ENCODE results near the gene IL1RAPL1.

IL1RAPL1 gene

DNA sequence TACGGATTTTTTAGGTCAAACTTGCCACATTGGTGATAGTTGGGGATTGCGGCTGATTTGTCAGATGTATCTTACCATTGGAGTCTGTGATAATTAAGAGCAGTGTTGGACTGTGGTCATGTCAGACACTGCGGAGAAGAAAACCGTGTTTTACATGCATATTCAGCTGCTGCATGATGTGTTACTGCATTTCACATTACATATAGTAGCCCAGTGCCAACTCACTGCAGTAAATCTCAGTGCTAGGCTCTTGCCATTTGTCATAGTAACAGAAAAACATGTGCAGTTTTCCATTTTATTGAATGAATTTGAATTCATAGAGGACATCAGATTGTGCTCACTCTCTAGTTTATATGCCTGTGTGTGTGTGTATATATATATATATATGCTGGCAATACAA is 543.7 kb downstream of the IL1RAPL1 start:
- no peak for DNase-seq (ENCODE audit: low read depth in 1 of 2, low spot score in 1 of 2)
- in situ Hi-C loops (cut with HindIII; ENCODE audit: low pct_unique_long_range_greater_than_20kb, low sequenced_read_pairs) = no loop called here
- no peak for TF ChIP-seq JUND (IDR thresholded peaks at IDR 0.05; ENCODE audit: low read depth)

DNA sequence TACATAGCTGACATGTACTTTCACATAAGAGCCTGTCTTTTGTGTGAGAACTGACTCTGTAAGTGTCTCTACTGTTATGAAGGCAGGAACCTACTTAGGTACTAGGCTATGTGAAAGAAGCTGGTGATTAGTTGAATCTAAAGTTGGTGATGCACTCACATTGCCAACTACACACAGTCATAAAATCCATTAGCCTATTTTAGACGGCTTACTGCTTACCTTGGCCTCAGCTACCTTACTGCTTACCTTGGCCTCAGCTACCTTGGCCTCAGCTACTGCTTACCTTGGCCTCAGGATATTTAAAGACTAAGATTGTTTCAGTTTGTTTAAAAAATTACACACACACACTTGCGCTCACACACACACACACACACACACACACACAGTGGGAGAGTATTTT is 549.7 kb downstream of the IL1RAPL1 start:
- in situ Hi-C loops (cut with HindIII; ENCODE audit: low pct_unique_long_range_greater_than_20kb, low sequenced_read_pairs) = no loop called here
- no peak for TF ChIP-seq JUND (IDR thresholded peaks at IDR 0.05; ENCODE audit: low read depth)
- peak; percentile 4 to 28 for DNase-seq (ENCODE audit: low read depth in 1 of 2, low spot score in 1 of 2)

DNA sequence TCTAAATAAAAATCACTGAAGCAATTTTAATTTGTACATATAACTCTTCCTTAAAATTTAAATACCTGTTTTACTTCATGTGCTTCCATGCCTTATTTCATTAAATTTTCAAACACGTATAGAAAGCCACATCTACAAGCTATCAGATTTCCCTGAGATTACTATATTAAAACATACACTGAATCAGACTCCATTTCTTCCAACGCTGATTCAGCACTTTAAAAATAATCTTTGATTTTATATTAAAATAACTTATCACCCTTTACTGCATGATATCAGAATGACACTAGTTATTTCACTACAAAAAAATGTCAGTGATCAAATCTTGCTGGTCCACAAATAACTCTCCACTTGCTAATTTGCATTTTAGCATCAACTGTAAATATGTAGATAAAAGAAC is 550.8 kb downstream of the IL1RAPL1 start:
- in situ Hi-C loops (cut with HindIII; ENCODE audit: low pct_unique_long_range_greater_than_20kb, low sequenced_read_pairs) = no loop called here
- no peak for DNase-seq (ENCODE audit: low read depth in 1 of 2, low spot score in 1 of 2)

DNA sequence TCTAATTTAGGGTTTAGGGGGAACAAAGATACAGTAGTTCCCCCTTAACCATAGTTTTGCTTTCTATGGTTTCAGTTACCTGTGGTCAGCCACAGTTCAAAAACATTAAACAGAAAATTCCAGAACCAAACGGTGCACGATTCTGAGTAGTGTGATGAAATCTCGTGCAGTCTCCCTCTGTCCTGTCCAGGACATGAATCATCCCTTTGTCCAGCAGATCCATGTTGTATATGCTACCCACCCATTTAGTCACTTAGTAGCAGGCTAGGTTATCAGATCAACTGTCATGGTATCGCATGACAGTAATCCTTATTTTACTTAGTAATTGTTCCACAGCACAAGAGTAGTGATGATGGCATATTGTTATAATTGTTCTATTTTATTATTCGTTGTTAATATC is 556.1 kb downstream of the IL1RAPL1 start:
- DNase-seq (ENCODE audit: low read depth in 1 of 2, low spot score in 1 of 2) = no peak
- TF ChIP-seq JUND (IDR thresholded peaks at IDR 0.05; ENCODE audit: low read depth) = no peak
- in situ Hi-C loops (cut with HindIII; ENCODE audit: low pct_unique_long_range_greater_than_20kb, low sequenced_read_pairs) = no loop called here

More for the DNA sequence above, 550.8 kb downstream of the IL1RAPL1 start:
- no peak for TF ChIP-seq JUND (IDR thresholded peaks at IDR 0.05; ENCODE audit: low read depth)

DNA sequence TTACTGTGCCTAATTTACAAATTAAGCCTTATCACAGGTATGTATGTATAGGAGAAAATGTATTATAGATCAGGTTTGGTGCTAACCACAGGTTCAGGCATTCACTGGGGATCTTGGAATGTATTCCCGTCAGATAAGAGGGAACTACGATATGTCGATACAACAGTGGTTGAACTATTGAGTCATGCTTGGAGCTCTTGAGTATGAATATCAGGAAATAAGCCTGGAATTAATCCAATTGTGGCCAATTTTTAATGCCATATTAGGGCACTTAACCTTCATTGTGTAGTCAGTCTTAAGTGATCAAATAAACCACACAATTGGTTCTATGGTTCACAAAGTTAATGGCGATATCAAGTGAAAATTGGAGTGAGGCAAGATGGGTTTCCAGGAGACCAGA is 556.5 kb downstream of the IL1RAPL1 start:
- TF ChIP-seq JUND (IDR thresholded peaks at IDR 0.05; ENCODE audit: low read depth) = no peak
- in situ Hi-C loops (cut with HindIII; ENCODE audit: low pct_unique_long_range_greater_than_20kb, low sequenced_read_pairs) = no loop called here
- DNase-seq (ENCODE audit: low read depth in 1 of 2, low spot score in 1 of 2) = no peak

DNA sequence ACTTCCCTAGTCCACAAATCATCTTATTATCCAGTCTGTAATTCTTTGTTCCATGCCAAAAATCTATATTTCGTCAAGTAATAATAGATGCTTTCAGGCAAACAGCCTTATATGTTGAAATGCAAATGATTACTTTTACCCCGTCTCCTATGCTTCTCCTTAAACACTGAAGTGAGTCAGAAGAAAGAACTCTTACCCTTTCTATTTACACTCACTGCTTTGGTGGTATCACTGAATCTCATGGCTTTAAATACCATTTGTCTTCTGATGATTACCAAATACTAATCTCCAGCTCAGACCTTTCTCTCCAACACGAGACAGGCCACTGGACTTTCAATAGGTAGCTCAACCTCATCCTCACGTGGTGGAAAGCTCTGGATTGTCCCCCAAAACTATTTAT is 558.1 kb downstream of the IL1RAPL1 start:
- no peak for DNase-seq (ENCODE audit: low read depth in 1 of 2, low spot score in 1 of 2)
- TF ChIP-seq JUND (IDR thresholded peaks at IDR 0.05; ENCODE audit: low read depth) = no peak
- in situ Hi-C loops (cut with HindIII; ENCODE audit: low pct_unique_long_range_greater_than_20kb, low sequenced_read_pairs) = no loop called here

DNA sequence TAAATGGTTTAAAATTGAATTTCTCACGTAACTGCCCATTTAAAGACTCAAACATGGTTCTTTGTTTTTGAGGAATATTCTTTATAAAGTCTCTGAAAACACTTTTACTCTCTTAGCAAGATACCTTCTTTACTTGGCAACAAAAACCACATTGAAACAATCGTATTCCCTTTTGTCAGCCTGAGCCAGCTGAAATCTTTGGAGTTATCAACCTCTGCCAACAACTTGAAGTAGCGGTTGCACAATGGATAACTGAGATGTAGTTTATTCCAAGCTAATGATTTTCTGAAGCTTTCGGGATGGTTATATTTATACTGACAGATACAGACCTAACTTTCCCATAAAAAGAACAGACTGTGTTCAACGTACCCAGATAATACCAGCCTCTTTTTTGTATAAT is 561.3 kb downstream of the IL1RAPL1 start:
- no peak for DNase-seq (ENCODE audit: low read depth in 1 of 2, low spot score in 1 of 2)
- in situ Hi-C loops (cut with HindIII; ENCODE audit: low pct_unique_long_range_greater_than_20kb, low sequenced_read_pairs) = no loop called here
- TF ChIP-seq JUND (IDR thresholded peaks at IDR 0.05; ENCODE audit: low read depth) = no peak

DNA sequence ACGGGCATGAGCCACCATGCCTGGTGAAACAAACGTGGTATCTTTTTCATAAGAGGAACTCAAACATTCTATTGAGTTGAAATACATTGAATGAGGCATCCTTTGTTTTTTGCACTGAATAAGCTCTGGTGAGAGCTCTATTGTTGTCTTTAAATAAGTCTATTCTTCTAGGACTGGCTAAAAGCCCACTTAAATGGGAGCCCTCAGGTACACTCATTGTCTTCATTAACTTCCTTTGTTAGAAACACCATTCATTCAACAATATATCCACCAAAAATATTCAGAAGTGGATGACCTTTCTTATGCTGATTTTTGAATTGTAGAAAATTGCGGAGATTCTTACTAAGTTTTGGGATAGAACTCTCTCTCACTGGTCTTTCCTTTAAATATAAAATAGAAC is 568.0 kb downstream of the IL1RAPL1 start:
- TF ChIP-seq JUND (IDR thresholded peaks at IDR 0.05; ENCODE audit: low read depth) = no peak
- in situ Hi-C loops (cut with HindIII; ENCODE audit: low pct_unique_long_range_greater_than_20kb, low sequenced_read_pairs) = no loop called here
- DNase-seq (ENCODE audit: low read depth in 1 of 2, low spot score in 1 of 2) = no peak

DNA sequence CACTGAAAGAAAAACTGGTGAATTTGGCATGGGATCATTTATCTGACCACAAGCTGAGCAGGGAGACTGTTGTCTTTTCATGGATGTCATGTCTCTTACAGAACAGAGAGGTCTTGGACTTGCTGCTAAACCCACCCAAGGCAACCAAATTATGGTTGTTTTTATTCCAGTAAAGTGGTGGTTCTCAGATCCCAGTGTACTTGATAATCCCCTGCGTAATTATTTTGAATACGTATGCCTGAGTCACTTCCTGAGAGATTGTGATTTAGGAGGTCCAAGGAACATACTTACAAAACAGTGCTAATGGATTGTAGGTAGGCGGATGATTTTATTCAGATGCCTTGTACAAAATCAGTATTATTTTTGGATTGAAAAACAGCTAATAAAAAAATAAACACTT is 585.6 kb downstream of the IL1RAPL1 start:
- in situ Hi-C loops (cut with HindIII; ENCODE audit: low pct_unique_long_range_greater_than_20kb, low sequenced_read_pairs) = no loop called here
- no peak for TF ChIP-seq JUND (IDR thresholded peaks at IDR 0.05; ENCODE audit: low read depth)

DNA sequence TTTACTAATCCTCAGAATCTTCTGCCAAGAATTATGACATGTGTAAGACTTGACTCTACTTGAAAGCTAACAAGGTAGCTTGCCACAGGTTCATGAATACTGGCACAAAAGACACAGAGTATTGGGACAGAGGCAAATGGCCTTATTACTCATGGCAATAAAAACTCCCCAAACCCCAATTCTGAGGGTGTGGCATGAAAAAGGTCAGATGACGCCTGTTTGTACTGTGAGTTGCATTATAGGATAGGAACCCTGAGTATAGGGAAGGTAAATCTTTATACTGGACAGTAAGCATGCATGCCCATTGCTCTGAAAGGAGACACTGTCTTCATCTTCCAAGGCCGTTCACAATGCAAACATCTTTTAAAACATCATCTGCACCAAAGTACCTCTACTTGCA is 600.0 kb downstream of the IL1RAPL1 start:
- no peak for TF ChIP-seq JUND (IDR thresholded peaks at IDR 0.05; ENCODE audit: low read depth)
- in situ Hi-C loops (cut with HindIII; ENCODE audit: low pct_unique_long_range_greater_than_20kb, low sequenced_read_pairs) = no loop called here
- DNase-seq (ENCODE audit: low read depth in 1 of 2, low spot score in 1 of 2) = no peak

More for the DNA sequence above, 585.6 kb downstream of the IL1RAPL1 start:
- no peak for DNase-seq (ENCODE audit: low read depth in 1 of 2, low spot score in 1 of 2)

DNA sequence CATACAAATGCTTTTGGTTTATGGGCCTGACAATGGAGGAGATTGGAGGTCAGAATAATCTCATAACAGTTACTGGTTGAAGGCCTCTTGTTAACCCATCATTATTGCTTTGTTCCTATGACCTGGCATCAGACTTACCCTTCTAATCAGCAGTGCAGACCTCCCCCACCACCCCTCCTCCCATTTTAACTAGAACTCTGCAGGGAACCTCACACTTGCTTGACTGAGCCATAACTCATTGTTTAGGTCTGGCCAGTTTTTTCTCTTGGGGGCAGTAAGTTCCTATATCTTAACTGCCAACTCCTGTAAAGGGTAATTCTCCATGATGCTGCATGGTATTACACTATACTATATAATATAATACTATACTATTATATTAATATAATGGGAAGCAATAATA is 609.3 kb downstream of the IL1RAPL1 start:
- no peak for TF ChIP-seq JUND (IDR thresholded peaks at IDR 0.05; ENCODE audit: low read depth)
- in situ Hi-C loops (cut with HindIII; ENCODE audit: low pct_unique_long_range_greater_than_20kb, low sequenced_read_pairs) = no loop called here
- DNase-seq (ENCODE audit: low read depth in 1 of 2, low spot score in 1 of 2) = no peak

DNA sequence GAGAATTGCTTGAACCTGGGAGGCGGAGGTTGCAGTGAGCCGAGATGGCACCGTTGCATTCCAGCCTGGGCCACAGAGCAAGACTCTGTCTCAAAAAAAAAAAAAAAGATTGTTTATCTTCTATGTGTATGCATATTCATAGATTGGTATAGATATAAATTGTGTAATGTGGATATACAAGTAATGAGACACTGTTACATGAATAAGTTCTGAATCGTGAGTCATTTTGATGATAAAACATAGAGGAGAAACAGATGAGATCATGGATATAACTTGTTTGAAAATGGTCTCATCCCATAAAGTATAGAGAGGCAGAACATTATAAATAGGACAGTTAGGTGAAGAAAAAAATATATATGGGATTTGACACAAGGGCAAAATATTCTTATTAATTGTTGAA is 628.0 kb downstream of the IL1RAPL1 start:
- DNase-seq (ENCODE audit: low read depth in 1 of 2, low spot score in 1 of 2) = no peak
- in situ Hi-C loops (cut with HindIII; ENCODE audit: low pct_unique_long_range_greater_than_20kb, low sequenced_read_pairs) = no loop called here
- TF ChIP-seq JUND (IDR thresholded peaks at IDR 0.05; ENCODE audit: low read depth) = no peak

DNA sequence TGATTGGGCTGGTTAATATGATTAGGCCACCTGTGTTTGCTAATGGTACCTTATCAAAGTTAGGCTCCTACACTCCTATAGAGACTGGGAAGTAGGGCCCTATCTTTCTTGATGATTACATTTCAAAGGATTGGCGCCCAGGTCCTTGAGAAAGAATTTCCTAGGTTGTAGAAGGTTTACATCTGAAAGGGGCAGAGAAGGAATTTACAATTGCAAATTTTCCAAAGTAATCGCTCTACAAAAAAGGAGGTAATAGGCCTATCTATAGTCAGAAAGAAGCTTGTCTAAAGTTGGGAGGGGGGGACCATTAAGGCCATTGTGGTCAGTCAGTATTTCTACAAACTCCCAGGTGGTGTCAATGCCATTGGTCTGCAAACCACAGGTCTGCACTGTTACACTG is 638.4 kb downstream of the IL1RAPL1 start:
- no peak for TF ChIP-seq JUND (IDR thresholded peaks at IDR 0.05; ENCODE audit: low read depth)
- DNase-seq (ENCODE audit: low read depth in 1 of 2, low spot score in 1 of 2) = no peak
- in situ Hi-C loops (cut with HindIII; ENCODE audit: low pct_unique_long_range_greater_than_20kb, low sequenced_read_pairs) = no loop called here

DNA sequence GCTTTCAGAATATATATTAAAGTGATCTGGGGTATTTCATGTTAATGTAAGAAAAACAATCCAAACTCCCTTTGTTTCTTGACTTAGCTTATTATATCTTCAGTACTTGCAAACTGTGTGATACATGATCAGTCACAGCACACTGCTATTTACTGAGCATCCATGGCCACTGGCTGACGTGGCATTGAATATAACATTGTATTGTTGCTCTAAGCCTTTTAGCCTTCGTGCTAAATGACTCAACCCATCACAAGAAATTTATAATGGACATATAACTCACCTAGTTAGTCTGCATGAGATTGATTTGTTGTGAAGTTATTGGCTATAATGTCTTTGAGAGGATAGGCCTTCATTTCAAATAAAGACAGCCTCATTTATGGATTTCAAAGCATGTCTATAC is 642.6 kb downstream of the IL1RAPL1 start:
- in situ Hi-C loops (cut with HindIII; ENCODE audit: low pct_unique_long_range_greater_than_20kb, low sequenced_read_pairs) = no loop called here
- DNase-seq (ENCODE audit: low read depth in 1 of 2, low spot score in 1 of 2) = no peak
- TF ChIP-seq JUND (IDR thresholded peaks at IDR 0.05; ENCODE audit: low read depth) = no peak

All from T47D (cell line).